C4-2B (cell line): Measurements from ENCODE around the gene CUL9.

ENCODE experiments used
- H3K27ac ChIP-seq: fragments of 450-650 bp; 2 replicates; pipeline ENCODE4 v1.5.1; 2017
- CTCF ChIP-seq: fragments of 450-650 bp; conservative IDR thresholded peaks from 2 replicates; pipeline ENCODE4 v1.5.1; 2017; ENCODE audit warnings: mild to moderate bottlenecking
- ZFX ChIP-seq: fragments of 450-650 bp; IDR thresholded peaks from 2 replicates; pipeline ENCODE4 v1.6.1; 2017

Gene CUL9

GRCh38 chr6:43271103-43271815 lies 89.3 kb downstream of the CUL9 start:
- H3K27ac ChIP-seq: no peak overlapping the region
- TF ChIP-seq ZFX (no peak), CTCF (no peak)

GRCh38 chr6:43271944-43272343 lies 89.9 kb downstream of the CUL9 start:
- no peak for TF ChIP-seq ZFX
- TF ChIP-seq CTCF: no peak
- no peak overlapping the region for H3K27ac ChIP-seq

GRCh38 chr6:43273707-43274106 lies 91.7 kb downstream of the CUL9 start:
- TF ChIP-seq ZFX (no peak), CTCF (no peak)
- no peak overlapping the region for H3K27ac ChIP-seq
